GM10266 (cell line): ENCODE results near the gene RPS6KA2.

Experiments
- DNase-seq: peaks from one replicate; pipeline ENCODE4 v3.0.0; 2012; ENCODE audit errors: extremely low spot score
- TF ChIP-seq, protein P1 (sequence below): IDR thresholded peaks from 2 replicates; pipeline ENCODE4 v1.5.1; 2012; ENCODE audit warnings: mild to moderate bottlenecking, low read depth; ENCODE audit not compliant: control insufficient read depth, insufficient read depth; ENCODE audit errors: missing control alignments

Gene RPS6KA2

DNA sequence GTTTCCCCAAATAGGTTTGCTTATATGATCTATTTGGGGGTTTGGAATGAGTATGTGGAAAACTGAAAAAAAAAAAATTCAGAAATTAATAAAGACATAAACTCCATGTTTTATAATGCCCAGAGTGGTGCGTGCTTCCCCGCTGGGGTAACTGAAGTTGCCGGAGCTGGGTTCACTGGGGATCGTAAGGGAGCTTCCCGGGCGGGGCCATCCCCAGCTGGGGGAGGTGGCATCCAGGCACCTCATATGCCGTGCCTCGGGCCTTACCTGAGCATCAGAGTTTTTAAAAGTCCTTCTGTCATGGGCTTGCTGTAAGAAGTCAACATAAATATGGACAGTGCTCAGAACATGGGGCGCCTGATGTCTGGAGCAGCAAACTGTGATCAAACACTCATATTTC lies 22.7 kb downstream of the RPS6KA2 start:
- DNase-seq: no peak
- TF ChIP-seq, protein P1, sequence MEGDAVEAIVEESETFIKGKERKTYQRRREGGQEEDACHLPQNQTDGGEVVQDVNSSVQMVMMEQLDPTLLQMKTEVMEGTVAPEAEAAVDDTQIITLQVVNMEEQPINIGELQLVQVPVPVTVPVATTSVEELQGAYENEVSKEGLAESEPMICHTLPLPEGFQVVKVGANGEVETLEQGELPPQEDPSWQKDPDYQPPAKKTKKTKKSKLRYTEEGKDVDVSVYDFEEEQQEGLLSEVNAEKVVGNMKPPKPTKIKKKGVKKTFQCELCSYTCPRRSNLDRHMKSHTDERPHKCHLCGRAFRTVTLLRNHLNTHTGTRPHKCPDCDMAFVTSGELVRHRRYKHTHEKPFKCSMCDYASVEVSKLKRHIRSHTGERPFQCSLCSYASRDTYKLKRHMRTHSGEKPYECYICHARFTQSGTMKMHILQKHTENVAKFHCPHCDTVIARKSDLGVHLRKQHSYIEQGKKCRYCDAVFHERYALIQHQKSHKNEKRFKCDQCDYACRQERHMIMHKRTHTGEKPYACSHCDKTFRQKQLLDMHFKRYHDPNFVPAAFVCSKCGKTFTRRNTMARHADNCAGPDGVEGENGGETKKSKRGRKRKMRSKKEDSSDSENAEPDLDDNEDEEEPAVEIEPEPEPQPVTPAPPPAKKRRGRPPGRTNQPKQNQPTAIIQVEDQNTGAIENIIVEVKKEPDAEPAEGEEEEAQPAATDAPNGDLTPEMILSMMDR: no peak

DNA sequence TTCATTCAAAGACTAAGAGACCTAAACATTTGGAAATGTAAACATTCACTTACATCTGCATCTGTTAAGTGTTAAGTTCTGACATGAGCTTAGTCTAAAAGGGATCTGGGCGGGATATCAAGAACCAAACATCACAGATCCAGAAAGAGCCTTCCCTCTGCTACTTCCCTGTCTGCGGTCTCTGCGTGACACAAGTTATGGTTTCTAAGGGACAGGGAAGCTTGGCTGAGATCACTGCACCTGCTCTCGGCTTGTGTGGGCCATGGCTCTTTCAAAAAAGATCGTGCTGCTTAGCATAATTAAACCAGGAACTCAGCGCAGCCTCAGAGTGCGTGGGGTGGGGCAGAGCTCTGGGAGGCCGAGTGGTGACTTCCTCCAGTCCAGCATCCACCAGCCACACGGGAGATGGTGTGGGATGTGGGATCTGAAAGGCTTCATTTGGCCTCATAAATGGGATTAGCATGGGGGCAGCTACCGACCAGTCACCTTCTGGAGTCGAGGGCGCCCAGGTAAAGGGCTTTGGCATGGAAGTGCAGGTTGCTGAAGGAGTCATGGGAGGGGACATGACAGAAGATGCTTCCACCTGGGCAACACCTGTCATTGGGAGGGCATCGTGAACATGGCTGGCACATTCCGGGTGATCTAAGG lies 23.9 kb downstream of the RPS6KA2 start:
- TF ChIP-seq, protein P1: no peak

DNA sequence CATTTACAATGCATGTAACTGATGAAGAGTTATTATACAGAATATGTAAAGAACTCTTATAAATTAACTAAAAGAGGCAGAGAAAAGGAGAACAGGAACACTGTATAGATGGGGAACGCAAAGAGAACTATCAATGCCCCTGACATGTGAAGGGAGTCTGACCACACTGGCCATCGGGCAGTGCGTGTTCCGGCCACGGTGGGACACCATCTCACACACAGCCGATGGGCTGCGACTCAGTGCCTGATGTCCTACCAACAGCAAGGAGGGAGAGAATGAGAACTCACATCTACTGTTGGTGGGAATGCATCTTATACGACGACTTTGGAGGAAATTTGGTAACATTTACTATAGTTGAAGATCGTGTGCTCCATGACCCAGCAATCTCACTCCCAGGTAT lies 25.1 kb downstream of the RPS6KA2 start:
- no peak for DNase-seq
- TF ChIP-seq, protein P1: no peak

More for the DNA sequence above, 23.9 kb downstream of the RPS6KA2 start:
- DNase-seq: no peak

DNA sequence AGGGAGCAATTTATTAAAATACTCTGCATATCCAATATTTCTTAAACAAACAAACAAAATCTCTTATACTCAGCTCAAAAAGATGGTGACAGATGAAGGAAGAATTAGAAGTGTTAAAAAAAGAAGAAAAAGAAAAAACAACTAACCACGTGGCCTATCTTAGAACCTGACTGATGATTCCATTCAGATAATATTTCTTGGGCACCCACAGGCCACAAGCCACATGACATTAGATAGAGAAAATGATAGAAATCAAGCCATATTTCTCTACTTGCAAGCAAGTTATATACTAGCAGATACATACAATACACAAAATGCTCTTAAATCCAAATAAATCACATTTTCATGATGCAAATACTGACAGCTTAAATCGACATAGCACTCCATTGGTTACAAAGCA lies 26.1 kb downstream of the RPS6KA2 start:
- DNase-seq: no peak
- TF ChIP-seq, protein P1: no peak

DNA sequence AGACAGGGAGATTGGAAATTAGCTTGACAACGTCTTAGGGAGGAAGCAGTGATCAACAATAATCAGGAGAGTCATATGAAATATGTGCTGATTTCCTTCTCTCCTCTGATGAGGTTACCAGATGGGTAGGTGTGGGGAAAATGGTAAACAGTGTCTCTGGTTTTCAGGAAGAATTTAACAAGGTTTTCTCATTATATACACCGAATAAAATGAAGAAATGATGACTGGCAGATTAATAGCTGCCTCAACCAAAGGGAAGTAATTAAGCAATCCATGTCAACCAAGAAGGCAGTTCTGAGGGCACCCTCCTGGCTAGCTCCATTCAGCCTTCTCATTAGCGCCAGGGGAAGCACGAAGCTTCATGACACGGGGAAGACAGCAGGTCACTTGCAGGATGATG lies 27.8 kb downstream of the RPS6KA2 start:
- TF ChIP-seq, protein P1: no peak
- DNase-seq: no peak

DNA sequence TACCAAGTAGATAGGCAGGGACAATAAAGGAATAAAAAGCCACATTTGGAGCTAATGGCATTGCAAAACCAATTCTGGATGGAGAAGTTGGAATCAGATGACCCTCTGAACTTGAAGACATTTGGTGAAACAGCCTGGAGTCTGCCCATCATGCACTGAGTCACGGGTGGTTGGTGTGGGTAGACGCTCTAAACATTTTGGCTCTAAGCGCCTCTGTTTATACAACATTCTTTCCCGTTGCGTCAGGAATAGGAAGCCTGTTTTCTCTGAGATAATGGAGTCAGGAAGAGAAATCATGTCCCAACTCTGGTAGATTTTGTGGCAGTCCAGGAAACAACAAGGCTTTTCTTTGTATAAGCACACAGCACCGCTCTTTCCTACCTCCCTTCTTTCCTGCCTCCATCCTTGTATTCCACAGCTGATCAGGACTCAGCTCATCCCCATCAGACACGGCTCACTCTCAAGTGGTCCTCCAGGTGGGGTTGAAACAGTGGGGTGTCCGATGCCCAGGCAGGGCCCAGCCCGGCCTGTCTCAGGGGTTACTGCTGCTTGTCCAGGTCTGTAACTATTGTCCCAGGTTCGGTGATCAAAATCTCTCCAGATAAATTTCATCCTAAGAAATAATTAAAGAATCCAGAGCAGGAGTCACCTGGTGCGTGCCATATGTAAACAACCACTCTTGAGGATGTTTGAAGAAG lies 28.5 kb downstream of the RPS6KA2 start:
- TF ChIP-seq, protein P1: no peak
- DNase-seq: no peak
